Stimulated activated CD4-positive, alpha-beta T cell treated with anti-CD3 and anti-CD28 coated beads, Interleukin-2, amount 100 ng/mL, for 48 hours (primary cell): ENCODE measurements around the gene IL17RD.

Experiments
- DNase-seq, 2 donors: peaks; one replicate each; pipeline ENCODE4 v3.0.0-alpha.2; 2020

IL17RD gene

DNA sequence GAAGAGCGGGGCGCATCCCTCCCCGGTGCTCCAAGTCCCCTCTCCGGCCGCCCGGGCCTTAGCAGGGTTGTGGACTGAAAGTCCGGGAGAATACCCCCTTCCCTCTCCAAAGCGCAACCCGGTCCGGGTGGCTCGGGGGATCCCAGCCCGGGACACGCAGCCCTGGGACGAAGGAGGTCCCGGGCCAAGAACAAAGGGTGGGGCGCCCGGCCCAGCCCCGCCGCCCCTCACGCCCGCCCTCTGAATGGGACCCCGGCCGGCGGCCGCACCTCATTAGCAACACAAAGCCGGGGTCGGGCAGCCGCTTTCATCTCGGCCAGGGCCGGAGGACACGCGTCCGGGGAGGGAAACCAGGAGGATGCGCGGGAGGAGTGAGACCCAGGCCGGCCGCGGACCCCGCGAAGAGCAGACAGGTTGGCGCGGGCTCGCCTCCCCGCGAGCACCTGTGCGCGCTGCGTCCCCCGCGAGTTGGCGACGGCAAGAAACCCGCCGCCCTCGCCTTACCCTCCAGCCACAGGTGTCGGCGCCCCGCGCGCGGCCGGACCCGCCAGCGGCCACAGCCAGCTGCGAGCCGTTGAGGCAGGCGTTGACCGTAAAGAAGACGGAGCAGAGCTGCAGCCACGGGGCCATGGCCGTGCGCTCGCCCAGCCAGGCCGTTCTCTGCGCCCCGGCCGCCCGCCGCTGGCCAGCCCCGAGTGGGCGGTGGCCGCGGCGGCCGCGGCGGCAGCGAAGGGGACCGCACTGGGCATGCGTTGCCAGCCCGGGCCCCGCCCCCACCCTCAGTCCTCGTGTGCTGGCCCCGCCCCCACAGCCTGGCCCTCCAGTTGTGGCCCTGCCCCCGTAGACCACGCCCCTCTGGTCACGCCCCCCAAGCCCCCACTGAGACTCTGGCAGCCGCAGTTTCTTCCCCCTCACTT is at the start of gene IL17RD:
TSS of gene IL17RD (minus strand) at position 697 of the 917 bp plus-strand sequence. CDS start at position 630, 67 bp downstream.
- DNase-seq = peak; percentile 52 to 60

DNA sequence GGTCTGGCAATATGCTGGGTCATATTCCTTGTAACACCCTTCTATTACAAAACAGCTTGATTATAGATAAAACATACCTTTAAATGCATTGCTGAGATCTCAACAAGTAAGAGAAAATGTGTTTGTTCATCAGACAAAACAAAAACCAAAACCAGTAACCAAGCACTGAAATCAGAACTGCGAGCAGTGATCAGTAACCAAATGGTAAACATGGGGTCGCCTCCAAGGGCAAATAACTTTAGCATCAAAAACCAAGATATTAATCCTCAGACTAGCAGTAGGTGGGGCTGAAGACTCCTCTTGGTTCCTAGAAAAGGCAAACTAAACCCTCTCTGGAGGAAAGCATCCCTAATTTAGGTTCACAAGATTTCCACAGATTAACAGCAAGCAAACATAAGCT is 41.3 kb upstream of the IL17RD start:
- DNase-seq = no peak

DNA sequence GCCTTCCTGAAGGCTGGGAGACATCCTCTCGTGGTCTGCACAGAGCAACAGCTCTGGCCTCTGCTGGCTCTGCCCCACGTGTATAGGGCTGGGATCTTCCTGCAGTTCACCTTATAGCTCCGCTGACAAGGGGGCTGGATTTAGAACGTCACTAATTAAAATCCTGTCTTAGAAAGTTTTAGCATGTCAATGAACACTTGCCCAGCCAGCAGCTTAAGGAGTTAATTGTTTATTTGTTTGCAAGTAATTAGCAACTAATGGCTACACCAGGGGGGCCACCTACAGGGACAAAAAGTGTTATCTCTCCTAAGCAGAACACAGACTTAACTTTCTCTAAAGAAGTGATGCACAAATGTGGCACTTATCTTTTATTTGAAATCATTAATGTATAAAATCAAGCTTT is 34.7 kb upstream of the IL17RD start, which contains the start of gene HESX1:
TSS of gene HESX1 (minus strand) at position 84 of the 403 bp plus-strand sequence. CDS start at position 24, 60 bp downstream.
- no peak for DNase-seq

DNA sequence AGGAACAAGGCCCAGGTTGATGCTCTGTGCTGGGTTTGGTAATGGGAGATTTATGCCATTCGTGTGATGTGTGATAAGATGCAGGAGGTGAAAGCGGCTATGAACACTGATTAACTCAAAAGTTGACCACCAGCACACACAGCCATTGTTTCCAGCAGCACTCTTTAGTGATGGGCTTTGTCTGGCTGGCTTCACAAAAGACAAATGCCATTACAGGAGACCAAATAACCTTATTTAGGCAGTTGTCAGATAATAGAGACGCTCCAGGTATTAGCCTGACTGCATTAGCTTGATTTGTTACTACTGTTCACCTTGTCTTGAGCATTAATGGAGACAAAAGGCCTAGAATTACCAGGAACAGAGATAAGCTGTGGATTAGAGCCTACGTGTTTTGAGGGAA is 29.5 kb upstream of the IL17RD start:
- no peak for DNase-seq

DNA sequence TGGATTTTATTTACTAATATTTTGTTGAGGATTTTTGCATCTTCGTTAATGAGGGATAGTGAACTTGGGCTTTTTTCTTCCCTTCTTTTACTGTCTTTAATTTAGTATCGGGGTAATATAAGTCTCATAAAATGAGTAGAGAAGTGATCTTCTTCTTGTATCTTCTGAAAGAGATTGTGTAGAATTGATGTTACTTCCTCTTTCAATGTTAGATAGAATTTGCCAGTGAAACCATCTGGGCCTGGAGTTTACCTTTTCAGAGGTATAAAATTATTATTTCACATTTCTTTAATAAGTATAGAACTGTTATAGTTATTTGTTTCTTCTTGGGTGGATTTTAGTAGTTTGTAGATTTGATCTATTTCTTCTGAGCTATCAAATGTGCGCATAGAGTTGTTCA is 26.9 kb upstream of the IL17RD start:
- no peak for DNase-seq

DNA sequence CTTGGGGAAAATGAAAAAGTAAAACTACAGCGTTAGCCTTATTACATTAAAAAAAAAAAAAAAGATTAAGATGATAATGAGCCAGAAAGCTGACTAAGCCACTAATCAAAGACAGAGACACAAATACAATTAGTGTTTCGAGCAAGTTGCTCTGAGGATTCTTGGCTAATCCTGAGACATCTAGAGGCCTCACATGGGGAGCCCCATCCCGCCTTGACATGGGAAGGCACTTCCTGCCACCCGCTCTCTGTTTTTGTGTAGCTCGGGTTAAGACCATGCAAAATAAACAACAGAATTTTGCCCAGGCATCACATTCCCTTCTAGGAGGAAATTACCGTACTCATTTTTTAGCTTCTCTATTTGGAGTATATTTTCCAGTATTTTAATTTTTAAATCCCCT is 19.4 kb upstream of the IL17RD start:
- no peak for DNase-seq

DNA sequence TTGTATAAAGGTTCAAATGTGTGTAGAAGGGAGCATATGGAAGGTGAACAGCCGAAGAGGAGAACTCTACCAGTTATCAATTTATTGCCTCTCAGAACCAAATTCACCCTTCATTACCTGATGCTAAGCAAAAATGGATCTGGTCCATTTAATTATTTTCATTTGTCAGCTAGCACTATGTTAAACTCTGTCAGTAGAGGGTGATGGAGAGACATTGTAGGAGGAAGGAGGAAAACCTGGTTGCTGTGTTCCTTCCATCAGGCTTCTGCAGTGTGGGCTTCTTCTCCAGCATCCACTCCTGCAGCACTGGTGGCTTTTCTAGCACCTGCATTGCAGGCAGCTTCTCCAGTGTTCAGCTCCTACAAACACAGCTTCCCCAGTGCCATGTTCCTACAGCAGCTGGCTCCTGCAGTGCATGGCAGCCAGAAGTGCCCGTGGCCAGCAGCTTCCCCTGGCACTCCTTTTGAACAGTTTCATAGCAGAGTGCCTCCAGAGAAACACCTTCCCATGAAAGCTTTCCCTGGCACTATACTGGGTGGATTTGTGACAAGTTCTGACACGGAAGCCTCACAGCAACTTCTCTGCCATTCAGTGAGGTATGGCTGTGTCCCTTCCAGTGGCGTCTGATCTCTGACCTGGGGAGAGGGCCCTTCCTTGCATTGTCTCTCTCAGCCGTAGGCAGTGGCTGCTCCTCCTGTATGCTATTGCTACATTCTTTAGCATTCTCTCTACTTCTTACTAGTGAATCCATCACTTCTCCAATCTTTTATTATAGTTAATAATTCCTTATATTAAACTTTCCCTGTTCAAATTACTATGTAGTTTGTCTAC is 14.6 kb upstream of the IL17RD start:
- DNase-seq = no peak

DNA sequence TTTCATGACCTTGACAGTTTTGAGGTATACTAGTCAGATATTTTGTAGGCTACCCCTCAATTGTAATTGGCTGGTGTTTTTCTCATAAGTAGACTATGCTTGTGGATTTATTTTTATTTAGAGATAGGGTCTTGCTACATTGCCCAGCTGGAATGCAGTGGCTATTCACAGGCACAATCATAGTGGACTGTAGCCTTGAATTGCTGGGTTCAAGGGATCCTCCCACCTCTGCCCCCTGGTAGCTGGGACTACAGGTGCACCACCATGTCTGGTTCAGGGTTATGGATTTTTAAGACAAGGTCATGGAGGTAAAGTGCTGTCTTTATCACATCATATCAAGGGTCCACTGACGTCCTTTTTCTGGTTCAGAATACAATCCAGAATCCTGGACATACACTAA is 10.9 kb upstream of the IL17RD start:
- no peak for DNase-seq

DNA sequence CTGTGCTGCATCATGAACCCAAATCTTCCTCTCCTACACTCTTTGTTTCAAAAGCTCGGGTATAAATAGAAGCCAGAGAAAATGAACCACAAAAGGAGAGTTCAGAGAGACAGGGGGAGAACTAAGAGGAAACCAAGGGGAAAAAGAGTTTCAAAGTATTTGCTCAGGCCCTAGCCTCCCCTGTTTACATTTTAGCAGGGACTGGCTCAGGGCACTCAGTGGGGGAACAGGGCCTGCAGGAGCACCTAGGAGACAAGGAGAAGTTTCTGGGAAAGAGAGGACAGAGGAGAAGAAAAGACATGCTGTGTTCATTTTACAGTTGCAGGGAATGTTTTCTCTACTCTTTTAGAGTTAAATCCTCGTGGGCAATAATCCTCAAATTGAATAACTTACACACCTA is 8.5 kb upstream of the IL17RD start:
- DNase-seq = no peak

DNA sequence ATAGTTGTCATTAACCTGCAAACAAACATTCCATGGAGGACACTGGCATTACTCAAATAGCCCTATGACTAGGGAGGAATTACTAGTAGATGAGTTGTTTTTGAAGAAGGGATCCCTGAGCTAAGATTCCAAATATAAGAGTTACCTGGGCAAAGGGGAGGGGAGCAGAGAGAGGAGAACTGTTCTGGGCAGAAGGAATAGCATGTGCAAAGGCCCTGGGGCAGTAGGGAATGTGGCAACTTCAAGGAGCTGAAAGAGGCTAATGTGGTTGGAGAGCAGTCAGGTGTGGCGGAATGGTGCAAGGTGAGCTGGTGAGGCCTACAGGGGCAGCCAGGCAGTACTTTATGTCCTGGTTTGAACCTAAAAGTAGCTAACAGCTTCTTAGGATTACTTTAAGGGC is 5.8 kb upstream of the IL17RD start:
- DNase-seq = no peak

DNA sequence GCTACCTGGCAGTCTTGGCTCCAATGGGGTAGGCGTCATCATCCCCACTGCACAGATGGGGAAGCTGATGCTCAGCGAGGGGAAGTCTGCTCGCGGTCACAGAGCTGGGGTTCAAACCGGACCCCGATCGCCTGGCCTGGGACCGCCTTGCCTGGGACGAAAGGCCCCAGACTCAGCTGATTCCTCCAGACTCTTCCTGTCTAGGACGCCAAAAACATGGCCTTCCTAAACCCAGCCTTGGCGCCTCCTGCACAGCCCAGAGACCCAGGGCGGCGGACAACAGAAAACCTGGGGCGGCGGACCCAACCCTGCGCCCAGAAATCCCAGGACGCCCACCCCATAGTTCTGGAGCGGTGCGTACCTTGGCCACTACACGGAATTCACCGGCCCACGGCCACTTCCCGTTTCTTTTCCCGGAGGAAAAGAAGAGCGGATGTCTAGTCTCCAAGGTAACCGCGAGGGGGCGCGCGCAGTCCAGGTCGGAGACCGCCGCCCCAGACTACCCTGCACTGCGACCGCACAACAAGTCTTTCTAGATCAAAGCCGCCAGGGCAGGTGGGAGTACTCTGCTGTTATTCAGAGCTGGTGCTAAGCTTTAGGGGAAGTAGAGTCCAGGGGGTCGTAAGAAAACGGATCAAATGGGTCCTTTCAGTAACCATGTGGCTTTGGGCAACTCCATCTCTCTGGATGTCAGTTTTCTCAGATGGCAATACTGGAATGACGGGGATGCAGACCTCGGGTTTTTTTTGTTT is 4.9 kb upstream of the IL17RD start:
- peak; percentile 67 to 70 for DNase-seq

DNA sequence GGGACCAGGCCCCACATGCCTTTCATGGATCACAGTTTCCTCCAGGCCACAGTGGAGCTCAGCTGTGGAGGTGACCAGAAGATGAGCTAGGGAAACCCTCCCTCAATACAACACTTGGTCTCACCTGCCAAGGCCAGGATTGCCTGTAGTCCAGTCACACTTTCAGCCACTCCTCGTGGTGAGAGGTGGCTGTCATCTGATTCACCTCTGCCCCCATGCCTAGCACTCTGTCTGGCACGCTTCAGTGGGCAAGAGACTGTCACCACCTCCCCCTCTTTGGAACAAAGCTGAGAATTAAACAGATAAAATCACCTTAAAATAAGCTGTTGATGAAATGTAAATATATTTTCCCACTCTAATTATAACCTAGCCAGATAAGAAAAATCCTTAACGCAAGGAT is 4.0 kb upstream of the IL17RD start:
- DNase-seq = no peak

DNA sequence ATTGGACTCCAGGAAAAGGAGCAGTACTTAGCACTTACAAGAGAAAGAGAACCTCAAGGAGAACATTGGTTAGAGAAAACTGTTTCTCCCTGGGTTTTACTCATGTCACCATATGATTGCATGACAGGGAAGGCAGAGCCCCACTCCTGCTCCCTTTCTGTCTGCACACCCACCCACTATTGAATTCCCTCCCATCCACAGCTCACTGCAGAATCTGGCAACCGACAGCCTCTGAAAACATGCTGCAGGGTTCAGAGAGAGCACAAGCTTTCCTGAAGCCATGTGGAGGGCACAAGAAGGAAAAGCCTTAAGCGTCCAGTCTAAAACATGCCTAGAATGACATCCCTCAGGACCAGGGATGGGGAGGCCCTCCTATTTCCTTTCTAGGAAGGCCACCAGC is 3.0 kb upstream of the IL17RD start:
- no peak for DNase-seq

DNA sequence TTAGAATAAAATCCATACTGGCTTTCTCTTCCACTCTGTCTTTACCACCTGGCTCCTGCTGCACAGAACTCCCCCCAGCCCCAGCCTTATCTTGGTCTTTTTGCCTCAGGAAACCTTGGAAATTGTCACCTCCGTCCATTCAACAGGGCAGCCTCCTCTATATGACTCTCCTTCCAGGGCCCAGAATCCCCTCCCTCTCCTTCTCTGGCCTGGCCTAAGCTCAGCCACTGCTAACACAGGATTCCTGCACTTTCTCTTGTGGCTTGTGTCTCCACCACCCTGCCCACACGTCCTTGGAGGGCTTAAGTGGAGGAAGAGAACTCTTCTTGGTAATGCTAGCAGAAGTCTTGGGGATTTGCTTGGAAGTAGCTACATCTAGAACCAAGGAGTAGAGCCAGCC is 1.5 kb upstream of the IL17RD start:
- DNase-seq = no peak

DNA sequence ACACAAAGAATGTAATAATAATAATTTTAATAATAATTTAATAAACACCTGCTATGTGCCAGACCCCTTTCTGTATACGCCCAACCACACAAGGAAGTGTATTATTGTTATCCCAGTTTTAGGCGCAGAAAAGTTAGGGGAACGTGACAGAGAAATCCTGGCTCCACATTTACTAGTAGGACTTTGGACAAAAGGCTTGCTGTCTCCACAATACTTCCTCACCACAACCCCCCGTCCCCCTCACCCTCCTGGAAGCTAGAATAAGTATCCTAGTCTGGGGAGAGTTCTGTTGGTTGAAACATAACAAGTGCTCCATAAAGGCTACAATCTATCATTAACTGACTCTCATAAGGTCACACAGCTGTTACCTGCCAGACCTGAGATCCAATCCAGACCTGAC is 488 bp upstream of the IL17RD start:
- DNase-seq = no peak

DNA sequence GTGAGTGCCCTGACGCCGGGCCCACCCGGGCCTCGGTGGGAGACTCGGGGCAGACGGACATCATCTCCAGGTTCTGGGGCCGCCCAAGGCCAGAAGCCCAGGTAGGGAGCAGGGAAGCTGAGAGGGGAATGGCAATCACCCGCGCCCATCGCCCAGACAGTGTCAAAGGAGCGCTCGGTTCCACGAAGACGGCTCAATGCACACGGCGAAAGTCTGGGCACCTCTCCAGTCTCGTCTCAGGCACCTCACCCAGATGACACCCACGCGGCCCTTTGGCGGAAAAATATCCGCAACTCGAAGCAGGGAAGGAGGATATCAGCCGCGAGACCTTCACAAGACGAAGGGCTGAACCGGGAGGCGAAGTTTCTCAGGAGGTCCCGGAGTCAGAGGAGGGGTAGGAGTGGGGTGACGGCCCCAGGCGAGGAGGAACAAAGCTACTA is 916 bp downstream of the IL17RD start:
- DNase-seq = peak; percentile 18 to 25

DNA sequence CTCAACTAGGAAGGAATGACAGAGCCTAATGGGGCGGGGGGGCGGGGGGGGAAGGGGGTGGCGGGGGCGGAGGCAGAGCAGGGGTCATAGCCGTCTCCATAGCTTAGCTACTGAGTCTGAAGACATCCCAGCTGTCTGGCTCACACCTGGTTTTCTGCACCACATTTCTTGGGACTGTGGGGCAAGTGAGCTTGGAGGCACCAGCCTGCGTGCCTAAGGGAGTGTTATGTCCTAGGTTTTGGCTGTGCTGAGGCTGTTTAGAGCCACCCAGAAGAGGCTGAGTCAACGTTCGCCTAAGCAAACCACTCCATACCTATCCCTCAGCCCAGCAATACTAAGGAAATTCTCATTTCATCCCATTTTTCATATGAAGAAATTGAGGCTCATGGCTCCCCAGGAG is 1.4 kb downstream of the IL17RD start:
- DNase-seq = no peak

DNA sequence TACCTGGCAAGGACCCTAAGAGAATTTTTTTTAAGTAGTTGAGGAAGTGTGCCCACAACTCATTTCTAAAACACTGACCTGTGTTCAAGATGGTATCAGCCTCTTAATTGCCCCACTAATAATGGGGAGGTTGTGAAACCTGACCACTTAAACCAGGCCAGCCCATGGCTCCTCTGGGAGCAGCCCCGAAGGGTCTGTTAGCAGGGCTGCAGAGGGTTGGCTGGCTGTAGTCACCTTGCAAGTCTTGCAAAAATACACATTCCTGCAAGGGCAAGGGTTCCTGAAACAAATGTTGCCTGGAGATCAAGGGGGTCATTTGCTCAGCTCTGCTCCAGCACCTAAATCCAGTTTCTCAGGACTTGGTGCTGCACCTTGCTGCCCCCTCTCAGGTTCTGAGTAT is 3.2 kb downstream of the IL17RD start:
- no peak for DNase-seq

DNA sequence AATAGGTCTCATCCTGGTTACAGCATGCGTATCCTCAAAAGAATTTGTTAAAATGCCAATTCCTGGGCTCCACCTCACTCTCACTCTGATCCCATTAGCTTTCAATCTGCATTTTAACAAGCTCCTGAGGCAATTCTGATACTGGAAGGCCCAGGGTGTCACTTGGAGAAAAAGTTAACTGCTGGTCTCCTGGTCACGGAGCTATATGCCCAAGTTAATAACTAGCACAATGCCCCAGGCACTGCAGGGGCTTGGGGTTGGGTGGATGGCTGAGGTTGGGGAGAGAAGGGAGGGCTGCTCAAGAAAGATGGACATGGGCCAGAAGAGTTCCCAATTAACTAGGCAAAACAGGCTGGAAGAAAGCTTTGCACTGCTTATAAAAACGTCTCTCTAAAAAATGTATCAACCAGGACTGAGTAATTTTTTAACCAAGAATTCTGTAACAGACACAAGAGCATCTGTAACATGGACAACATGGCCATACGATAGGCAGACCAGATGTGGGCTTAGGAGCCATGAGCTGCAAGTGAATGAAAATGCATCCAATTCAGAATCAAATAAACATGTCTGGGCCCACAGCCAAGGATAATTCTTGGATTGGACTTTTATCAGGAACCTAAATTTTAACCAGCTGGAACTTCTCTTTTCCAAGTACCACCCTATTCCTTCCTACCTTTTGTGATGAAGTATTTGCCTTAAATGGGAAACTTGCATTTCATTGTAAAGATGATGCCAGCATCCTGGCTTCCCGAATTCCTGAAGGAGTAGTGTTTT is 4.2 kb downstream of the IL17RD start:
- DNase-seq = no peak

DNA sequence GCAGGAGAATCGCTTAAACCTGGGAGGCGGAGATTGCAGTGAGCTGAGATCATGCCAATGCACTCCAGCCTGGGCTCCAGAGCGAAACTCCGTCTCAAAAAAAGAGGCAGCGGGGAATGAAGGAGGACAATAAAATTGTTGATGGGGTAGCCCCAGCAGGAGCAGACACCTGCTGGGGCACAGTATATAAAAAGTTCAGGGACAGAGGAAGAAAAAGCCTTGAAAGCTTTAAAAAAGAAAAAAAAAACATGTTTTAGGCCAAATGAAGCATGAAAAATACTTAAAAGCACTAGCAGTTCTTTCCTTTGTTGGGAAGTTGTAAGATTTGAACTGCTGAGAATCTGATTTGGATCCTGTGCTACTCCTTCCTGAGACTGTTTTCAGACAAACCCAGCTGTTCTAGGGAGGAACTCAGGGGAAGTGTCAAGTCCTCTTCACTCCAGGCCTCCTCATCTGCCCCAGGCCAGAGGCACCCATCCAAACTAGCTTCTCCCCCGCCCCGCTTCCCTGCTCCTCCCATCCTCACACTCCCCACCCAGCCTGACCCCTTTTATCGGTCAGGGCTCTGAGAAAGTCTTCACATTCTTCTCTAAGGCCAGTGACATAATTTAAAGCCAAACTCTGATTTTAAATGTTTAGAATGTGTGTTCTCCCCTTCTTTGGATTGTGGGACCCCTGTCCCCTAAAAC is 4.9 kb downstream of the IL17RD start:
- DNase-seq = no peak
